HG02885 (cell line): Measurements from ENCODE around the gene TTC7B.

Source experiments
- ATAC-seq: cut with Tn5 transposase; IDR thresholded peaks from one replicate; pipeline ENCODE4 v1.9.1; 2021; ENCODE audit warnings: mild to moderate bottlenecking; ENCODE audit not compliant: unreplicated experiment, poor library complexity

TTC7B gene

GRCh38 chr14:90778571-90779255, 37.5 kb downstream of the TTC7B start:
- no peak for ATAC-seq

- no peak for ATAC-seq
Measured at GRCh38 chr14:90777830-90778485, 38.3 kb downstream of the TTC7B start.

GRCh38 chr14:90777358-90777757, 38.9 kb downstream of the TTC7B start:
- ATAC-seq: no peak

GRCh38 chr14:90775441-90775840, 40.8 kb downstream of the TTC7B start:
- no peak for ATAC-seq

GRCh38 chr14:90774316-90774715, 41.9 kb downstream of the TTC7B start:
- ATAC-seq: no peak

- no peak for ATAC-seq
Measured at GRCh38 chr14:90773705-90774104, 42.5 kb downstream of the TTC7B start.

GRCh38 chr14:90773196-90773486, 43.1 kb downstream of the TTC7B start:
- ATAC-seq: no peak

- no peak for ATAC-seq
Measured at GRCh38 chr14:90767899-90768298, 48.3 kb downstream of the TTC7B start.

- no peak for ATAC-seq
Measured at GRCh38 chr14:90760591-90761316, 55.5 kb downstream of the TTC7B start.

GRCh38 chr14:90760078-90760444, 56.2 kb downstream of the TTC7B start:
- no peak for ATAC-seq

- peak; percentile 38 for ATAC-seq
Measured at GRCh38 chr14:90759370-90760077, 56.7 kb downstream of the TTC7B start.

GRCh38 chr14:90758959-90759358, 57.3 kb downstream of the TTC7B start:
- no peak for ATAC-seq

GRCh38 chr14:90758028-90758889, 58.0 kb downstream of the TTC7B start:
- ATAC-seq: peak; percentile 91

- ATAC-seq: no peak
Measured at GRCh38 chr14:90757452-90757851, 58.8 kb downstream of the TTC7B start.

GRCh38 chr14:90756755-90757345, 59.4 kb downstream of the TTC7B start:
- no peak for ATAC-seq

GRCh38 chr14:90755661-90756304, 60.4 kb downstream of the TTC7B start:
- no peak for ATAC-seq

- no peak for ATAC-seq
Measured at GRCh38 chr14:90753456-90754005, 62.7 kb downstream of the TTC7B start.

GRCh38 chr14:90750701-90751100, 65.5 kb downstream of the TTC7B start:
- ATAC-seq: no peak

- no peak for ATAC-seq
Measured at GRCh38 chr14:90750191-90750590, 66.0 kb downstream of the TTC7B start.
